Breast epithelium (tissue), 4 donors: Measurements from ENCODE around the gene OSBPL9. TPM values are rescaled to one million over a fixed set of nuclear protein-coding genes. Genes with fewer than 3 reads are reported as not detected.

Experiments
- DNase-seq, 2 donors: peaks; one replicate each; pipeline ENCODE4 v3.0.0-alpha.2; 2019; ENCODE audit warnings: low spot score in 2 of 2
- H3K27ac ChIP-seq, 2 donors: fragments of 200-600 bp; sonication (generic) in 1 of 2; one replicate each; pipeline ENCODE4 v1.5.1; 2016 to 2019; ENCODE audit warnings: mild to moderate bottlenecking in 1 of 2
- H3K27me3 ChIP-seq, 2 donors: fragments of 200-600 bp; sonication (generic) in 1 of 2; one replicate each; pipeline versions ENCODE4 v1.5.1 to v1.6.0; 2017 to 2019; ENCODE audit warnings: control low read depth in 1 of 2, mild to moderate bottlenecking in 1 of 2
- H3K36me3 ChIP-seq: fragments of 200-600 bp; one replicate; pipeline ENCODE4 v1.5.1; 2019
- H3K4me1 ChIP-seq, 2 donors: fragments of 200-600 bp; sonication (generic); one replicate each; pipeline ENCODE4 v1.5.1; 2016 to 2019; ENCODE audit warnings: control low read depth in 1 of 2
- H3K4me3 ChIP-seq, 3 donors: fragments of 200-600 bp; sonication (generic); 1 replicate in 2 of 3; 2 replicates in 1 of 3; pipeline ENCODE4 v1.5.1; 2016 to 2019; ENCODE audit warnings: mild to moderate bottlenecking in 3 of 3, moderate library complexity in 2 of 3
- H3K9me3 ChIP-seq, 2 donors: fragments of 200-600 bp; sonication (generic) in 1 of 2; one replicate each; pipeline ENCODE4 v1.5.1; 2016 to 2019; ENCODE audit warnings: control low read depth in 1 of 2
- POLR2A ChIP-seq: fragments of 450-650 bp; IDR thresholded peaks from one replicate; pipeline ENCODE4 v1.6.1; 2016; ENCODE audit warnings: antibody characterized with exemption, mild to moderate bottlenecking, moderate library complexity
- POLR2AphosphoS5 ChIP-seq, 3 donors: sonication (generic); formaldehyde crosslinking; IDR thresholded peaks; one replicate each; pipeline ENCODE4 v1.6.1; 2017; ENCODE audit warnings: antibody characterized with exemption in 3 of 3
- intact Hi-C: fragments of 100-400 bp; cut with DNase I; formaldehyde crosslinking; loops from one replicate; pipeline ENCODE4 v1.15.1; 2023; ENCODE audit warnings: low total_unique reads
- total RNA-seq, 3 donors: library from RNA; depleted of rRNA; stranded (reverse); fragments of >200 nt; gene quantifications; one replicate each; pipeline ENCODE4 v1.1.0, GENCODE V29; 2016
- TF ChIP-seq, protein P1 (sequence below), 3 donors: fragments of 450-650 bp; IDR thresholded peaks; one replicate each; pipeline ENCODE4 v1.5.1; 2016 to 2017; ENCODE audit warnings: antibody characterized with exemption in 3 of 3, mild to moderate bottlenecking in 3 of 3, moderate library complexity in 3 of 3

The OSBPL9 gene
- total RNA-seq, 3 donors from 2014 or later, result 107 to 213 (median 136) TPM

DNA sequence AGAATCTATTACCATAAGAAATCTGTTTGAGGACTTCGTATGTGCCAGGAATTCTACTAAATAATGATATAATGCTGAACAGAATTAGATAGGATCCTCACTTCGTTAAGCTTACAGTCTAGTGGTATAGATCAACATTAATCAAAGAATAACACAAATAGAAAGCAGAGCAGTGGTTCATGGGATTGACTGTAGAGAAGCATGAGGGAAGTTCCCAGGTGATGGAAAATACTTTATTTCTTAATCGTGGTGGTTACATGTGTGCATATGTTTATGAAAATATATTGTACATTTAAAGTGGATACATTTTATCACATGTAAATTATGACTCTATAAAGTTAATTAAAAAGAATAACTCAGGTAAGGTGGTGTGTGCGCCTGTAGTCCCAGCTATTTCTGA lies 110.5 kb downstream of the OSBPL9 start:
- no peaks in the 10 kb centered on the region for H3K36me3 ChIP-seq
- H3K9me3 ChIP-seq, result no peaks in the 10 kb centered on the region
- TF ChIP-seq POLR2AphosphoS5 (IDR thresholded peaks at IDR 0.05), result no peak
- TF ChIP-seq, protein P1, sequence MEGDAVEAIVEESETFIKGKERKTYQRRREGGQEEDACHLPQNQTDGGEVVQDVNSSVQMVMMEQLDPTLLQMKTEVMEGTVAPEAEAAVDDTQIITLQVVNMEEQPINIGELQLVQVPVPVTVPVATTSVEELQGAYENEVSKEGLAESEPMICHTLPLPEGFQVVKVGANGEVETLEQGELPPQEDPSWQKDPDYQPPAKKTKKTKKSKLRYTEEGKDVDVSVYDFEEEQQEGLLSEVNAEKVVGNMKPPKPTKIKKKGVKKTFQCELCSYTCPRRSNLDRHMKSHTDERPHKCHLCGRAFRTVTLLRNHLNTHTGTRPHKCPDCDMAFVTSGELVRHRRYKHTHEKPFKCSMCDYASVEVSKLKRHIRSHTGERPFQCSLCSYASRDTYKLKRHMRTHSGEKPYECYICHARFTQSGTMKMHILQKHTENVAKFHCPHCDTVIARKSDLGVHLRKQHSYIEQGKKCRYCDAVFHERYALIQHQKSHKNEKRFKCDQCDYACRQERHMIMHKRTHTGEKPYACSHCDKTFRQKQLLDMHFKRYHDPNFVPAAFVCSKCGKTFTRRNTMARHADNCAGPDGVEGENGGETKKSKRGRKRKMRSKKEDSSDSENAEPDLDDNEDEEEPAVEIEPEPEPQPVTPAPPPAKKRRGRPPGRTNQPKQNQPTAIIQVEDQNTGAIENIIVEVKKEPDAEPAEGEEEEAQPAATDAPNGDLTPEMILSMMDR (IDR thresholded peaks at IDR 0.05), result no peak
- no peak for TF ChIP-seq POLR2A
- H3K27ac ChIP-seq, result no peak overlapping the region
- intact Hi-C loops, result no loop called here
- no peaks in the 10 kb centered on the region for H3K27me3 ChIP-seq
- H3K4me1 ChIP-seq, result peaks cover 0 to 4% of the 10 kb centered on the region in 2 donors
- H3K4me3 ChIP-seq, result no peak overlapping the region
- DNase-seq, result no peak

DNA sequence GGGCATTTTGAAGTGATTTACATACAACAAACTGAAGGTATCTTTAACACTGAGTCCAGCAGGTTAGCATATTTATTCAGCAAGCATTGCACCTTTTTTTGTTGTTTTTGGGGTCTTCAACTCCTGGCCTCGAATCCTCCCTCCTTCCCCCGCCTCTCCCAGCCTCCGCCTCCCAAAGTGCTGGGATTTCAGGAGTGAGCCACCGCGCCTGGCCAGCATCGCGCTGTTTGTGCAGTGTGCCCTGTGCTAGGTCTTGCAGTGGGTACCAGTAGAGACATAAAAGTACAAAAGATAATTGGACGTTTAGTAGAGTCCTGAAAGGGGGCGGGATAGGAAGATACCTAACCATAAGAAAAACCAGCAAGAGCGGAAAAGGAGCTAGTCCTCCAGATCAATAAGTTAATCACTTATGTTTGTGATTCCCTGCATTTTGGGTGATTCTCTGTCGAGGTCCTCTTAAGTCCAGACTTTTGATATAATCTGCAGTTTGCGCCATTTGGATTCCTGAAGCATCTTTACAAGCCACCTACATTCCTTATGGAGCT lies 111.8 kb downstream of the OSBPL9 start:
- Histone ChIP-seq H3K27ac (no peak overlapping the region), H3K4me1 (peaks cover 0 to 14% of the 10 kb centered on the region in 2 donors), H3K4me3 (peak overlapping the region; percentile 62 to 87 (median 79)), H3K9me3 (no peaks in the 10 kb centered on the region), H3K27me3 (no peaks in the 10 kb centered on the region), H3K36me3 (no peaks in the 10 kb centered on the region)
- TF ChIP-seq POLR2A (no peak), POLR2AphosphoS5 (IDR thresholded peaks at IDR 0.05) (no peak)
- TF ChIP-seq, protein P1 (IDR thresholded peaks at IDR 0.05), result no peak
- intact Hi-C loops, result no loop called here
- no peak for DNase-seq

DNA sequence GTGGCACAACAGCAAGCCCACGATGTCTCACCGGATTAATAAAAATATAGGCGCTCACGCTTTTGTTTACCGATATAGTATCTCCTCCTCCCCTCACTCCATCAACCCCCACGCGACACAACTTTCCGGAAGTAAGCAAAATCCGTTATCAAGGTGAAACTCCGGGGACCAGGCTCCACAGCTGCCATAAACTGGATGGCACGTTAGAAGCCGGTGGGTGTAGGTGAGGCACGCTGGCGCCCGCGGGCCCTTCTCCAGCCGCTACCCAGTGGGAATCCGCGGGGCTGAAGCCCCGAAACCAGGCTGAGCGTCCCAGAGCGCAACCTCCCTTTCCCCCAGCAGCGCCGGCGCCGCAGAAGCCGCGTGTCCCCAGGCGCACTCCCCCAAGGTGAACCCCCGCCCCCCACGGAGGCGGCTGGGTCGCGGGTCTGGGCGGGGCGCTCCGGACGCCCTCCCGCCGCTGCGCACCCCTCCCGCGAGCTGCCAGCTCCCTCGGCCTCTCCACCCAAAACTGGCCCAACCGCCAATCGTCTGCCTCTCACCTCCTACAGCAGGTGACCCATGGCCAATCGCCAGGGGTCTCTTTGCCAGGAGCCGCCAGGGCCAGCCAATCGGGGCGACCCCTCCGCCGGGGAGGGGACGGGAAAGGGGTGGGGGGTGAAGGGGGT lies 112.4 kb downstream of the OSBPL9 start:
- intact Hi-C loops, result no loop called here
- DNase-seq, result peak; percentile 91 to 93
- Histone ChIP-seq H3K36me3 (no peaks in the 10 kb centered on the region), H3K27ac (peak overlapping the region; percentile 90 to 91), H3K4me1 (peaks cover 0 to 15% of the 10 kb centered on the region in 2 donors), H3K4me3 (peak overlapping the region; percentile 62 to 87 (median 79)), H3K9me3 (no peaks in the 10 kb centered on the region), H3K27me3 (no peaks in the 10 kb centered on the region)
- TF ChIP-seq POLR2A, result no peak
- TF ChIP-seq POLR2AphosphoS5 (IDR thresholded peaks at IDR 0.05), result peak; percentile 13 to 54 (median 28)

DNA sequence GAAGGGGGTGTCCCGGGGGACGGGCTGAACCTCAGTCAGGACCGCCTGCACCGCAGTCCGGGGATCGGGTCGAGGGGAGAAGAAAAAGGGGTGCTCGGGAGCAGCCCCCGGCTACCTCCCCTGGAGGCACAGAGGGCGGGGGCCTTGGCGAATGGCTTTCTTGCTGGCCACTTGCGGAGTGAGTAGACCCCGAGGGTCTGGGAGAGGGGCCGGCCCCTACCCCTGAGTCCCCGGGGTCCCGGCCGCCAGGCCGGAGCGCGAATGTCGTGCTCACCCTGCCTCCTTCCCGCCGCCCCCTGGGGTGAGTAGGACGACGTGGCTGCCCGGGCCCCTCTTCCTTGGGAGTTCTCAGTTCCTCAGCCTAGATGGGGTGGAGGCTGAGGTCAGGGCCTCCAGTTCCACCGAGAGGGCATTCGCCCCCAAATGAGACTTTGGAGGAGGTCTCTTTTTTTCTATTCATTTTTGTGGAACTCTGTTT lies 113.0 kb downstream of the OSBPL9 start:
- DNase-seq, result peak in 1 of 2 donors; percentile 26
- Histone ChIP-seq H3K9me3 (no peaks in the 10 kb centered on the region), H3K36me3 (no peaks in the 10 kb centered on the region), H3K4me1 (peaks cover 0 to 20% of the 10 kb centered on the region in 2 donors), H3K27ac (peak overlapping the region; percentile 90 to 91), H3K4me3 (peak overlapping the region; percentile 62 to 87 (median 79)), H3K27me3 (no peaks in the 10 kb centered on the region)
- TF ChIP-seq POLR2A (no peak), POLR2AphosphoS5 (IDR thresholded peaks at IDR 0.05) (no peak)
- TF ChIP-seq, protein P1 (IDR thresholded peaks at IDR 0.05), result no peak
- intact Hi-C loops, result no loop called here

DNA sequence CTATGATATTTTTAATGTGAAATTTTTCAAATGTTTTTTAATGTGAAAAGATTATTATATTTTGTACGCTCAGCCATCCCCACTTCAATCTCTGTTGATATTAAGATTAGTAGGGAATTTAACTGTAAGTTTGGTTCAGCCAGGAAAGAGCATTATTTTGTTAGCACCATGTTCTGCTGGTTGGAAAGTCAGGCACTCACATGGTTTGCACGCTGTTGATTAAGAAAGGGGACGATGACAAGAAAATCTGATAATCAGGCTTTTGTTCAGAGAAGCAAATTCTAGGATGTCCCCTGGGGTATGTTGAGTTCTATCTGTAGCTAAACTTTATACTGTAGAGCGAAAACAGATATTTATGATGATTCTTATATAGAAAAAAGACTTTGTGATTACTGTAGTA lies 115.1 kb downstream of the OSBPL9 start:
- intact Hi-C loops, result no loop called here
- Histone ChIP-seq H3K27ac (peak overlapping the region in 1 of 2 donors; percentile 73), H3K4me3 (no peak overlapping the region), H3K36me3 (no peaks in the 10 kb centered on the region), H3K27me3 (no peaks in the 10 kb centered on the region), H3K4me1 (peaks cover 0 to 28% of the 10 kb centered on the region in 2 donors), H3K9me3 (no peaks in the 10 kb centered on the region)
- TF ChIP-seq, protein P1 (IDR thresholded peaks at IDR 0.05), result no peak
- TF ChIP-seq POLR2AphosphoS5 (IDR thresholded peaks at IDR 0.05) (no peak), POLR2A (no peak)
- DNase-seq, result no peak
